ENCODE results near the gene SPRY4. TPM values are rescaled to one million over a fixed set of nuclear protein-coding genes. Genes with fewer than 3 reads are reported as not detected.
"Not testable (repeated sequence)": the region's sequence is repeated elsewhere in the genome, so short reads cannot be mapped to it uniquely, and the experiment has no call there.

The SPRY4 gene
- total and polyA plus RNA-seq, 4 donors = 16.7 to 33.9 (median 23.2) TPM

DNA sequence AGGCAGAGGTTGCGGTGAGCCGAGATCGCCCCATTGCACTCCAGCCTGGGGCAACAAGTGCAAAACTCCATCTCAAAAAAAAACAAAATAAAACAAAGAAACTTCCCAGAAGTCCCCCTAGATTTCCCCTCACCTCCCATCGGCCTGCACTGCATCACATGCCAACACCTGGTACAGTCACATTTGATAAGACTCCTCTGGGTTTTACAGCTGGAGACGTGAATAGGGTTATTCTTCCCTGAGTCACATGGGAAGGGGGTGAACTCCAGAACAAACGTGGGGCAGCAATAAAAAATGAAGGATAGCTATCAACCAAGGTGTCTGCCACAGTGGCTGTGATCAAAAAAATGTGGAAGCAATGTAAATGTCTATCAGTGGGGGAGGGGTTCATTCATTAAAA, 26.0 kb downstream of the SPRY4 start:
- no peak overlapping the region for H3K9ac ChIP-seq (ENCODE audit: insufficient read depth in 1 of 2, low read length in 2 of 2)
- no peak for TF ChIP-seq CTCF (IDR thresholded peaks at IDR 0.05; ENCODE audit: control extremely low read depth, extremely low read depth)
- no peaks in the 10 kb centered on the region for H3K36me3 ChIP-seq (ENCODE audit: control insufficient read depth in 4 of 4, insufficient read depth in 4 of 4, low read length in 4 of 4)
- ATAC-seq (ENCODE audit: insufficient read depth, low FRiP score) = no peak
- WGBS, 2 donors = 87 to 88% methylated on average over 6 of the region's 6 CpGs
- H3K27me3 ChIP-seq (ENCODE audit: control insufficient read depth in 3 of 3, insufficient read depth in 3 of 3, low read length in 2 of 3) = no peaks in the 10 kb centered on the region
- H3K4me3 ChIP-seq = no peak overlapping the region
- H3K9me3 ChIP-seq (ENCODE audit: control insufficient read depth in 4 of 4, insufficient read depth in 3 of 4, low read length in 3 of 4) = no peaks in the 10 kb centered on the region
- DNase-seq = no peak
- peaks cover 0 to 27% (median 20%) of the 10 kb centered on the region in 5 donors for H3K4me1 ChIP-seq (ENCODE audit: control insufficient read depth in 5 of 5, insufficient read depth in 5 of 5, low read length in 5 of 5)
- no peak overlapping the region for H3K27ac ChIP-seq (ENCODE audit: low read depth in 1 of 2, low read length in 1 of 2)

DNA sequence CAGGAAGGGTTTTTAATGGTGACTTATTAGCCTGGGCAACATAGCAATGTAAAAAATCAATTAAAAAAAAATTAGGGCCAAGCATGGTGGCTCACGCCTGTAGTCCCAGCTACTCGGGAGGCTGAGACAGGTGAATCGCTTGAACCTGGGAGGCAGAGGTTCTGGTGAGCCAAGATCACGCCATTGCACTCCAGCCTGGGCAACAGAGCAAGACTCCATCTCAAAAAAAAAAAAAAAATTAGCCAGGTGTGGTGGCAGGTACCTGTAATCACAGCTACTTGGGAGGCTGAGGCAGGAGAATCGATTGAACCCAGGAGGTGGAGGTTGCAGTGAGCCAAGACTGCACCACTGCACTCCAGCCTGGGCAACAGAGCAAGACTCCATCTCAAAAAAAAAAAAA, 27.0 kb downstream of the SPRY4 start:
- H3K9me3 ChIP-seq (ENCODE audit: control insufficient read depth in 4 of 4, insufficient read depth in 3 of 4, low read length in 3 of 4); ATAC-seq (ENCODE audit: insufficient read depth, low FRiP score); H3K4me3 ChIP-seq; DNase-seq; H3K9ac ChIP-seq (ENCODE audit: insufficient read depth in 1 of 2, low read length in 2 of 2); H3K36me3 ChIP-seq (ENCODE audit: control insufficient read depth in 4 of 4, insufficient read depth in 4 of 4, low read length in 4 of 4); H3K27ac ChIP-seq (ENCODE audit: low read depth in 1 of 2, low read length in 1 of 2); H3K27me3 ChIP-seq (ENCODE audit: control insufficient read depth in 3 of 3, insufficient read depth in 3 of 3, low read length in 2 of 3): not testable (repeated sequence)
- H3K4me1 ChIP-seq (ENCODE audit: control insufficient read depth in 5 of 5, insufficient read depth in 5 of 5, low read length in 5 of 5) = peaks cover 0 to 27% (median 20%) of the 10 kb centered on the region in 5 donors
- 93 to 94% methylated on average over 5 of the region's 5 CpGs for WGBS, 2 donors

DNA sequence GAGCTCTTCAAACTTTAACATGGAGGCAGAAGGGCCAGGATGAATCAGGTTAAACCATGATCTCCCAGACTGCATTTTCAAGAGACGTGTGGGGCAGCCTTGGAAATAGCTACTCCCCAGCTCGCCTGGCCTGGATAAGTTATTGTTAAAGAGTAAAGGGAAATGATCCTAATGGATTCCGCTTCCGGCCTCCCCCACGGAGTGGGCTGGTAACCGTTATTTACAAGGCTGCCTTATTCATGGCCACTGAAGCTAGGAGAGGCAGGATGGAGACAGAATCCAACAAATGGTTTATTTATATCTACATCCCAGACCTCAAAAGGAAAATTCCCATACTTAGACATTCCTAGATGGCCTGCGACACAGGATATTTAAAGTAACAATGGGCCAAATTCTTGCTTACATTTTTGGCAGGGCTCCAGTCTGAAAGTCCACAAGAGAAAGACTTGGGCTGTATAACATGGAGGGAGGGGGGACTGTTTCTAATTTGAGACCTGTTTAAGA, 27.9 kb downstream of the SPRY4 start:
- no peak overlapping the region for H3K9ac ChIP-seq (ENCODE audit: insufficient read depth in 1 of 2, low read length in 2 of 2)
- TF ChIP-seq CTCF (IDR thresholded peaks at IDR 0.05; ENCODE audit: control extremely low read depth, extremely low read depth) = no peak
- ATAC-seq (ENCODE audit: insufficient read depth, low FRiP score) (no peak), DNase-seq (peak; percentile 70 to 90 (median 89))
- WGBS, 2 donors = 46 to 74% methylated on average over 7 of the region's 7 CpGs
- no peaks in the 10 kb centered on the region for H3K36me3 ChIP-seq (ENCODE audit: control insufficient read depth in 4 of 4, insufficient read depth in 4 of 4, low read length in 4 of 4)
- H3K27ac ChIP-seq (ENCODE audit: low read depth in 1 of 2, low read length in 1 of 2) = peak overlapping the region; percentile 63
- H3K4me3 ChIP-seq = no peak overlapping the region
- no peaks in the 10 kb centered on the region for H3K27me3 ChIP-seq (ENCODE audit: control insufficient read depth in 3 of 3, insufficient read depth in 3 of 3, low read length in 2 of 3)
- no peaks in the 10 kb centered on the region for H3K9me3 ChIP-seq (ENCODE audit: control insufficient read depth in 4 of 4, insufficient read depth in 3 of 4, low read length in 3 of 4)
- H3K4me1 ChIP-seq (ENCODE audit: control insufficient read depth in 5 of 5, insufficient read depth in 5 of 5, low read length in 5 of 5) = peaks cover 0 to 27% (median 20%) of the 10 kb centered on the region in 5 donors

- peak overlapping the region; percentile 63 for H3K27ac ChIP-seq (ENCODE audit: low read depth in 1 of 2, low read length in 1 of 2)
- no peaks in the 10 kb centered on the region for H3K27me3 ChIP-seq (ENCODE audit: control insufficient read depth in 3 of 3, insufficient read depth in 3 of 3, low read length in 2 of 3)
These were observed 28.6 kb downstream of the SPRY4 start for GRCh38 chr5:142295960-142296860.

More at GRCh38 chr5:142295960-142296860, 28.6 kb downstream of the SPRY4 start:
- no peak for TF ChIP-seq CTCF (IDR thresholded peaks at IDR 0.05; ENCODE audit: control extremely low read depth, extremely low read depth)
- DNase-seq (no peak), ATAC-seq (ENCODE audit: insufficient read depth, low FRiP score) (no peak)
- WGBS, 2 donors = 73% methylated on average over 8 of the region's 8 CpGs
- H3K4me1 ChIP-seq (ENCODE audit: control insufficient read depth in 5 of 5, insufficient read depth in 5 of 5, low read length in 5 of 5) = peaks cover 0 to 27% (median 20%) of the 10 kb centered on the region in 5 donors
- H3K9ac ChIP-seq (ENCODE audit: insufficient read depth in 1 of 2, low read length in 2 of 2) = no peak overlapping the region
- no peak overlapping the region for H3K4me3 ChIP-seq
- no peaks in the 10 kb centered on the region for H3K9me3 ChIP-seq (ENCODE audit: control insufficient read depth in 4 of 4, insufficient read depth in 3 of 4, low read length in 3 of 4)
- H3K36me3 ChIP-seq (ENCODE audit: control insufficient read depth in 4 of 4, insufficient read depth in 4 of 4, low read length in 4 of 4) = no peaks in the 10 kb centered on the region
